Stimulated activated CD4-positive, alpha-beta T cell treated with anti-CD3 and anti-CD28 coated beads, Interleukin-4, amount 100 ng/mL, for 24 hours (primary cell): Measurements from ENCODE around the gene HYAL2.

Source experiments
- DNase-seq: peaks from one replicate; pipeline ENCODE4 v3.0.0-alpha.2; 2020

Gene HYAL2

GRCh38 chr3:50322386-50323091 lies at the start of gene HYAL2:
Gene HYAL2 (minus strand): TSS chr3:50322745. CDS start chr3:50320489, 2,256 bp downstream.
- no peak for DNase-seq

GRCh38 chr3:50371133-50371685 lies 48.7 kb upstream of the HYAL2 start:
- no peak for DNase-seq

- no peak for DNase-seq
These were observed 48.0 kb upstream of the HYAL2 start for GRCh38 chr3:50370594-50370993.

GRCh38 chr3:50369012-50369670 lies 46.6 kb upstream of the HYAL2 start:
- DNase-seq = no peak

- DNase-seq = no peak
These were observed 43.3 kb upstream of the HYAL2 start for GRCh38 chr3:50365842-50366220.

- peak; percentile 94 for DNase-seq
These were observed 42.7 kb upstream of the HYAL2 start for GRCh38 chr3:50365080-50365841.

- no peak for DNase-seq
These were observed 42.1 kb upstream of the HYAL2 start for GRCh38 chr3:50364573-50365079.

GRCh38 chr3:50359760-50360110 lies 37.2 kb upstream of the HYAL2 start:
- DNase-seq = no peak

- DNase-seq = peak; percentile 97
These were observed 36.6 kb upstream of the HYAL2 start, which contains the start of gene TMEM115 for GRCh38 chr3:50358911-50359759. Gene TMEM115 (minus strand): TSS chr3:50359521. CDS start chr3:50359063, 458 bp downstream.

GRCh38 chr3:50358355-50358910 lies 35.9 kb upstream of the HYAL2 start:
- no peak for DNase-seq

- DNase-seq = no peak
These were observed 34.9 kb upstream of the HYAL2 start for GRCh38 chr3:50357481-50357880.

GRCh38 chr3:50356553-50356952 lies 34.0 kb upstream of the HYAL2 start:
- DNase-seq = no peak

- no peak for DNase-seq
These were observed 33.4 kb upstream of the HYAL2 start for GRCh38 chr3:50355829-50356552.

GRCh38 chr3:50354850-50355249 lies 32.3 kb upstream of the HYAL2 start:
- DNase-seq = no peak

GRCh38 chr3:50354186-50354764 lies 31.7 kb upstream of the HYAL2 start:
- no peak for DNase-seq

GRCh38 chr3:50353245-50354004 lies 30.9 kb upstream of the HYAL2 start:
- DNase-seq = no peak

- no peak for DNase-seq
These were observed 30.2 kb upstream of the HYAL2 start for GRCh38 chr3:50352781-50353180.

GRCh38 chr3:50351323-50351697 lies 28.8 kb upstream of the HYAL2 start:
- DNase-seq = no peak

GRCh38 chr3:50350527-50351322 lies 28.2 kb upstream of the HYAL2 start, which contains the start of the genes CYB561D2 and NPRL2:
Gene CYB561D2 (plus strand): TSS chr3:50350862. CDS start chr3:50351434, 572 bp downstream.
Gene NPRL2 (minus strand): TSS chr3:50350775. CDS start chr3:50350652, 123 bp downstream.
- DNase-seq = peak; percentile 99
